K562 (cell line): ENCODE results near the gene CDC123. TPM values are rescaled to one million over a fixed set of nuclear protein-coding genes. Genes with fewer than 3 reads are reported as not detected.

Source experiments
- ATAC-seq: fragments of 200-7000 bp; cut with Tn5 transposase; 3 replicates; pipeline ENCODE4 v1.9.1; 2020; ENCODE audit warnings: moderate library complexity
- BruUV-seq: library from RNA; stranded (reverse); fragments of 400-500 nt; replicated peaks from 2 replicates; lab custom pipeline; 2021; lab: Mats Ljungman, UMichigan
- CTCF ChIA-PET: fragments of 300-600 bp; formaldehyde crosslinking; extraction: SDS; loops from one replicate; lab custom pipeline; 2021; ENCODE audit warnings: low intra/inter-chr PET ratio; lab: Yijun Ruan, JAX
- POLR2A ChIA-PET: fragments of 300-600, 350-650 bp; sonication (Branson Sonifier 250); formaldehyde crosslinking; extraction: SDS; loops from one replicate; lab custom pipeline; 2021; ENCODE audit warnings: antibody characterized with exemption, inconsistent platforms; lab: Yijun Ruan, JAX
- DNase-seq, 4 experiments: peaks; one replicate each; pipeline versions ENCODE4 v3.0.0 to v3.0.0-alpha.2; 2011 to 2018; ENCODE audit warnings: low spot score in 3 of 4, mixed read lengths in 3 of 4; ENCODE audit errors: extremely low read depth in 1 of 4
- FAIRE-seq: peaks from 2 replicates; lab custom pipeline; 2011; peaks lifted over from hg19 to GRCh38; lab: Jason Lieb, UNC
- H2AFZ ChIP-seq: 2 replicates; pipeline ENCODE4 v1.6.0; 2011; ENCODE audit warnings: low read depth, low read length, control low read depth, inconsistent platforms
- H3K27ac ChIP-seq: fragments of 200-600 bp; 3 replicates; pipeline ENCODE4 v1.8.0; 2011; ENCODE audit warnings: low read depth, mild to moderate bottlenecking, control low read depth, inconsistent platforms, low read length, moderate library complexity, mixed read lengths; ENCODE audit errors: extremely low read depth
- H3K27me3 ChIP-seq, 2 experiments: fragments of 300-600 bp in 1 of 2; 2 replicates in 1 of 2; 3 replicates in 1 of 2; pipeline versions ENCODE4 v1.6.0 to v1.8.0; 2011; ENCODE audit warnings: inconsistent platforms in 2 of 2, low read length in 2 of 2, mild to moderate bottlenecking in 1 of 2, mixed read lengths in 1 of 2, moderate library complexity in 1 of 2; ENCODE audit not compliant: control insufficient read depth in 2 of 2, insufficient read depth in 2 of 2
- H3K36me3 ChIP-seq: fragments of 300-600 bp; 3 replicates; pipeline ENCODE4 v1.8.0; 2011; ENCODE audit warnings: mild to moderate bottlenecking, low read length, inconsistent platforms; ENCODE audit not compliant: control insufficient read depth, insufficient read depth
- H3K4me1 ChIP-seq, 2 experiments: fragments of 200-600 bp in 1 of 2; replicated peaks in 1 of 2; 2 replicates in 1 of 2; 3 replicates in 1 of 2; pipeline versions ENCODE4 v1.5.1 to v1.8.0; 2011; ENCODE audit warnings: inconsistent platforms in 2 of 2, low read length in 2 of 2, mild to moderate bottlenecking in 1 of 2, mixed read lengths in 1 of 2, moderate library complexity in 1 of 2; ENCODE audit not compliant: control insufficient read depth in 2 of 2, insufficient read depth in 2 of 2
- H3K4me2 ChIP-seq: 2 replicates; pipeline ENCODE4 v1.6.1; 2011; ENCODE audit warnings: low read length, control low read depth, inconsistent platforms, mixed read lengths; ENCODE audit not compliant: insufficient read depth
- H3K4me3 ChIP-seq: fragments of 200-600 bp; sonication (generic), shearing (Covaris generic); 2 replicates; pipeline ENCODE4 v1.5.1; 2016; ENCODE audit warnings: control low read depth, inconsistent platforms
- H3K79me2 ChIP-seq: fragments of 200-600 bp; 3 replicates; pipeline ENCODE4 v1.8.0; 2011; ENCODE audit warnings: low read length, inconsistent platforms; ENCODE audit not compliant: control insufficient read depth, insufficient read depth
- H3K9ac ChIP-seq, 2 experiments: 2 replicates each; pipeline versions ENCODE4 v1.6.0 to v1.6.1; 2011; ENCODE audit warnings: low read depth in 2 of 2, low read length in 2 of 2, control low read depth in 1 of 2, inconsistent platforms in 1 of 2, mild to moderate bottlenecking in 1 of 2, mixed read lengths in 1 of 2; ENCODE audit not compliant: insufficient read depth in 1 of 2
- H3K9me1 ChIP-seq: one replicate; pipeline ENCODE4 v1.6.0; 2011; ENCODE audit warnings: inconsistent platforms, mild to moderate bottlenecking, low read length, moderate library complexity; ENCODE audit not compliant: control insufficient read depth, insufficient read depth
- H3K9me3 ChIP-seq: replicated peaks from 2 replicates; pipeline ENCODE4 v1.5.1; 2011; ENCODE audit warnings: low read depth, low read length, inconsistent platforms; ENCODE audit not compliant: control insufficient read depth, insufficient read depth
- H4K20me1 ChIP-seq: replicated peaks from 2 replicates; pipeline ENCODE4 v1.6.1; 2011; ENCODE audit warnings: low read length, inconsistent platforms, mixed read lengths; ENCODE audit not compliant: control insufficient read depth, insufficient read depth
- BRF2 ChIP-seq: IDR thresholded peaks from 3 replicates; pipeline ENCODE4 v1.6.1; 2011; ENCODE audit warnings: borderline replicate concordance, mild to moderate bottlenecking; ENCODE audit not compliant: insufficient read length, insufficient read depth
- CTCFL ChIP-seq: IDR thresholded peaks from 2 replicates; pipeline ENCODE4 v1.6.1; 2011; ENCODE audit warnings: borderline replicate concordance, low read depth, mild to moderate bottlenecking, moderate library complexity, low read length; ENCODE audit not compliant: insufficient read depth, poor library complexity, severe bottlenecking
- GABPB1 ChIP-seq: sonication (generic); formaldehyde crosslinking; IDR thresholded peaks from 2 replicates; pipeline ENCODE4 v1.8.0; 2022; ENCODE audit warnings: mild to moderate bottlenecking, missing genetic modification reagents
- HNRNPUL1 ChIP-seq: fragments of 200-400 bp; formaldehyde crosslinking; IDR thresholded peaks from 2 replicates; pipeline ENCODE4 v1.6.1; 2017; ENCODE audit warnings: low read length
- WGBS: fragments of 100-300 bp; shearing (Covaris generic); methylation state at CpG from one replicate; pipeline ENCODE4 v1.1.6; 2016; ENCODE audit warnings: low coverage, mixed read lengths; ENCODE audit not compliant: insufficient coverage; ENCODE audit errors: missing lambda C conversion rate; 5-methylcytosine and 5-hydroxymethylcytosine counted together
- in situ Hi-C: fragments of 300-500 bp; cut with MboI; formaldehyde crosslinking; loops from 4 replicates; pipeline ENCODE4 v1.15.0; 2018; ENCODE audit warnings: inconsistent platforms, mixed read lengths
- intact Hi-C: fragments of 100-400 bp; cut with micrococcal nuclease; formaldehyde crosslinking; loops from 2 replicates; pipeline ENCODE4 v1.14.2; 2022
- polyA plus RNA-seq, 8 experiments: library from polyadenylated mRNA; depleted of rRNA in 4 of 8; stranded (reverse) in 5 of 8; unstranded in 3 of 8; fragments of >200 nt; fragmentation: Nextera tagmentation in 2 of 8; fragmentation: Illumina TruSeq in 1 of 8; extraction: Ambion mirVana in 2 of 8; extraction: Trizol in 1 of 8; gene quantifications; 2 replicates each; pipeline versions ENCODE4 v1.2.1 to v1.2.3, GENCODE V29; 2011 to 2014; ENCODE audit warnings: inconsistent platforms in 1 of 8, missing spikeins in 1 of 8
- total RNA-seq, 7 experiments: library from RNA; depleted of rRNA in 6 of 7; stranded (reverse); fragments of >200 nt in 6 of 7; fragmentation: Illumina TruSeq in 2 of 7; extraction: Trizol in 2 of 7; gene quantifications; 2 replicates each; pipeline versions ENCODE4 v1.2.1 to v1.2.3, GENCODE V29; 2011 to 2021; ENCODE audit warnings: low replicate concordance in 1 of 7

CDC123 gene
- total and polyA plus RNA-seq, 9 of the 15 experiments (the other 6 are each of a cell fraction or from before 2014, with no cell fraction given): 137 to 288 (median 175) TPM

GRCh38 chr10:12160664-12161063 lies 35.3 kb upstream of the CDC123 start (continued):
- TF ChIP-seq HNRNPUL1: no peak

- H3K36me3 ChIP-seq: peaks cover 43% of the 10 kb centered on the region
- no peak overlapping the region for H3K27ac ChIP-seq
- ATAC-seq: no peak
- no peak for DNase-seq
- H3K27me3 ChIP-seq: no peaks in the 10 kb centered on the region
- H3K4me2 ChIP-seq: no peak overlapping the region
- no peaks in the 10 kb centered on the region for H3K9me3 ChIP-seq
- ChIA-PET CTCF (no interaction called here), POLR2A (no interaction called here)
- FAIRE-seq: no peak
- H3K4me1 ChIP-seq: no peaks in the 10 kb centered on the region; a peak in 1 of 5 replicates
- in situ Hi-C loops (no loop called here), intact Hi-C loops (no loop called here)
- H3K9me1 ChIP-seq: no peaks in the 10 kb centered on the region
- WGBS: 94% methylated on average over 3 of the region's 6 CpGs
- no peaks in the 10 kb centered on the region for H3K79me2 ChIP-seq
- TF ChIP-seq GABPB1: no peak
- TF ChIP-seq CTCFL: no peak
- TF ChIP-seq BRF2: no peak
- H4K20me1 ChIP-seq: no peaks in the 10 kb centered on the region
- no peak overlapping the region for H3K9ac ChIP-seq
- no peak overlapping the region for H2AFZ ChIP-seq
- no peak overlapping the region for H3K4me3 ChIP-seq
- no TSS peak for BruUV-seq
Measured at GRCh38 chr10:12162927-12163326, 33.1 kb upstream of the CDC123 start.
